AG20443 (cell line): ENCODE measurements around the gene TMPRSS13.

Experiments
- DNase-seq: peaks from one replicate; pipeline ENCODE4 v3.0.0; 2012; ENCODE audit warnings: low spot score, mixed read lengths

The TMPRSS13 gene

GRCh38 chr11:117892651-117893050 is 36.6 kb downstream of the TMPRSS13 start:
- no peak for DNase-seq

GRCh38 chr11:117891362-117891761 is 37.8 kb downstream of the TMPRSS13 start:
- no peak for DNase-seq

- no peak for DNase-seq
Observed at GRCh38 chr11:117888139-117888566, 41.0 kb downstream of the TMPRSS13 start.

GRCh38 chr11:117887431-117888138 is 41.6 kb downstream of the TMPRSS13 start:
- DNase-seq: no peak

GRCh38 chr11:117885777-117886176 is 43.4 kb downstream of the TMPRSS13 start:
- no peak for DNase-seq

- no peak for DNase-seq
Observed at GRCh38 chr11:117884994-117885393, 44.2 kb downstream of the TMPRSS13 start.

- DNase-seq: no peak
Observed at GRCh38 chr11:117883063-117883462, 46.1 kb downstream of the TMPRSS13 start.

GRCh38 chr11:117882311-117882905 is 46.8 kb downstream of the TMPRSS13 start:
- no peak for DNase-seq

- no peak for DNase-seq
Observed at GRCh38 chr11:117881217-117881616, 48.0 kb downstream of the TMPRSS13 start.

GRCh38 chr11:117879516-117880480 is 49.4 kb downstream of the TMPRSS13 start:
- no peak for DNase-seq

GRCh38 chr11:117878939-117879475 is 50.2 kb downstream of the TMPRSS13 start:
- no peak for DNase-seq

GRCh38 chr11:117878314-117878938 is 50.8 kb downstream of the TMPRSS13 start:
- no peak for DNase-seq

- DNase-seq: no peak
Observed at GRCh38 chr11:117877120-117877784, 52.0 kb downstream of the TMPRSS13 start.

- DNase-seq: no peak
Observed at GRCh38 chr11:117876341-117877119, 52.7 kb downstream of the TMPRSS13 start, which contains the start of gene FXYD6. TSS of gene FXYD6 (minus strand) at chr11:117876658. CDS start at chr11:117842776, 33,882 bp downstream.

- DNase-seq: no peak
Observed at GRCh38 chr11:117876059-117876340, 53.2 kb downstream of the TMPRSS13 start.

- no peak for DNase-seq
Observed at GRCh38 chr11:117875382-117876058, 53.7 kb downstream of the TMPRSS13 start.

GRCh38 chr11:117874910-117875381 is 54.3 kb downstream of the TMPRSS13 start:
- no peak for DNase-seq

- no peak for DNase-seq
Observed at GRCh38 chr11:117874253-117874909, 54.8 kb downstream of the TMPRSS13 start.

GRCh38 chr11:117873828-117874125 is 55.4 kb downstream of the TMPRSS13 start:
- no peak for DNase-seq
